ENCODE measurements around the gene ASAP2.

The ASAP2 gene

GRCh38 chr2:9249020-9249800 is 42.6 kb downstream of the ASAP2 start:
- TF ChIP-seq FOXP2 (optimal IDR thresholded peaks at IDR 0.05; ENCODE audit: borderline replicate concordance, extremely low read depth, extremely low read length, insufficient read depth) (no peak), TAF1 (IDR thresholded peaks at IDR 0.05; ENCODE audit: borderline replicate concordance, insufficient read depth, low read length) (no peak)
- TF ChIP-seq, protein P1, sequence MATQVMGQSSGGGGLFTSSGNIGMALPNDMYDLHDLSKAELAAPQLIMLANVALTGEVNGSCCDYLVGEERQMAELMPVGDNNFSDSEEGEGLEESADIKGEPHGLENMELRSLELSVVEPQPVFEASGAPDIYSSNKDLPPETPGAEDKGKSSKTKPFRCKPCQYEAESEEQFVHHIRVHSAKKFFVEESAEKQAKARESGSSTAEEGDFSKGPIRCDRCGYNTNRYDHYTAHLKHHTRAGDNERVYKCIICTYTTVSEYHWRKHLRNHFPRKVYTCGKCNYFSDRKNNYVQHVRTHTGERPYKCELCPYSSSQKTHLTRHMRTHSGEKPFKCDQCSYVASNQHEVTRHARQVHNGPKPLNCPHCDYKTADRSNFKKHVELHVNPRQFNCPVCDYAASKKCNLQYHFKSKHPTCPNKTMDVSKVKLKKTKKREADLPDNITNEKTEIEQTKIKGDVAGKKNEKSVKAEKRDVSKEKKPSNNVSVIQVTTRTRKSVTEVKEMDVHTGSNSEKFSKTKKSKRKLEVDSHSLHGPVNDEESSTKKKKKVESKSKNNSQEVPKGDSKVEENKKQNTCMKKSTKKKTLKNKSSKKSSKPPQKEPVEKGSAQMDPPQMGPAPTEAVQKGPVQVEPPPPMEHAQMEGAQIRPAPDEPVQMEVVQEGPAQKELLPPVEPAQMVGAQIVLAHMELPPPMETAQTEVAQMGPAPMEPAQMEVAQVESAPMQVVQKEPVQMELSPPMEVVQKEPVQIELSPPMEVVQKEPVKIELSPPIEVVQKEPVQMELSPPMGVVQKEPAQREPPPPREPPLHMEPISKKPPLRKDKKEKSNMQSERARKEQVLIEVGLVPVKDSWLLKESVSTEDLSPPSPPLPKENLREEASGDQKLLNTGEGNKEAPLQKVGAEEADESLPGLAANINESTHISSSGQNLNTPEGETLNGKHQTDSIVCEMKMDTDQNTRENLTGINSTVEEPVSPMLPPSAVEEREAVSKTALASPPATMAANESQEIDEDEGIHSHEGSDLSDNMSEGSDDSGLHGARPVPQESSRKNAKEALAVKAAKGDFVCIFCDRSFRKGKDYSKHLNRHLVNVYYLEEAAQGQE (IDR thresholded peaks at IDR 0.05; ENCODE audit: insufficient read depth in 1 of 2, low read depth in 2 of 2, low read length in 2 of 2): no peak

GRCh38 chr2:9250091-9250490 is 43.5 kb downstream of the ASAP2 start:
- no peak for TF ChIP-seq POLR2AphosphoS5 (IDR thresholded peaks at IDR 0.05; ENCODE audit: low read depth, low read length)
- no peak for TF ChIP-seq SIN3A (IDR thresholded peaks at IDR 0.05; ENCODE audit: borderline replicate concordance, insufficient read depth, low read length)
- TF ChIP-seq, protein P1 (IDR thresholded peaks at IDR 0.05; ENCODE audit: insufficient read depth in 1 of 2, low read depth in 2 of 2, low read length in 2 of 2): no peak
- TF ChIP-seq TAF1 (IDR thresholded peaks at IDR 0.05; ENCODE audit: borderline replicate concordance, insufficient read depth, low read length): no peak
- TF ChIP-seq FOXP2 (optimal IDR thresholded peaks at IDR 0.05; ENCODE audit: borderline replicate concordance, extremely low read depth, extremely low read length, insufficient read depth): no peak

GRCh38 chr2:9250498-9251153 is 44.0 kb downstream of the ASAP2 start:
- TF ChIP-seq TAF1 (IDR thresholded peaks at IDR 0.05; ENCODE audit: borderline replicate concordance, insufficient read depth, low read length) (no peak), SIN3A (IDR thresholded peaks at IDR 0.05; ENCODE audit: borderline replicate concordance, insufficient read depth, low read length) (no peak), POLR2AphosphoS5 (IDR thresholded peaks at IDR 0.05; ENCODE audit: low read depth, low read length) (no peak), FOXP2 (optimal IDR thresholded peaks at IDR 0.05; ENCODE audit: borderline replicate concordance, extremely low read depth, extremely low read length, insufficient read depth) (no peak)
- TF ChIP-seq, protein P1 (IDR thresholded peaks at IDR 0.05; ENCODE audit: insufficient read depth in 1 of 2, low read depth in 2 of 2, low read length in 2 of 2): no peak

- TF ChIP-seq, protein P1 (IDR thresholded peaks at IDR 0.05; ENCODE audit: insufficient read depth in 1 of 2, low read depth in 2 of 2, low read length in 2 of 2): no peak
- TF ChIP-seq SIN3A (IDR thresholded peaks at IDR 0.05; ENCODE audit: borderline replicate concordance, insufficient read depth, low read length) (no peak), TAF1 (IDR thresholded peaks at IDR 0.05; ENCODE audit: borderline replicate concordance, insufficient read depth, low read length) (no peak), POLR2AphosphoS5 (IDR thresholded peaks at IDR 0.05; ENCODE audit: low read depth, low read length) (no peak), FOXP2 (optimal IDR thresholded peaks at IDR 0.05; ENCODE audit: borderline replicate concordance, extremely low read depth, extremely low read length, insufficient read depth) (no peak)
These were observed 44.8 kb downstream of the ASAP2 start for GRCh38 chr2:9251154-9252001.

All from PFSK-1 (cell line).